Lower leg skin (tissue), 4 donors: Measurements from ENCODE around the gene PRR13. TPM values are rescaled to one million over a fixed set of nuclear protein-coding genes. Genes with fewer than 3 reads are reported as not detected.

ENCODE experiments used
- DNase-seq, 2 donors: peaks; one replicate each; pipeline ENCODE4 v3.0.0-alpha.2; 2019; ENCODE audit warnings: low spot score in 2 of 2
- H3K4me3 ChIP-seq: fragments of 200-600 bp; sonication (generic); 2 replicates; pipeline ENCODE4 v1.5.1; 2017; ENCODE audit warnings: mild to moderate bottlenecking, low read depth; ENCODE audit not compliant: poor library complexity, severe bottlenecking
- POLR2A ChIP-seq, 2 donors: fragments of 450-650 bp; IDR thresholded peaks; one replicate each; pipeline ENCODE4 v1.6.1; 2016 to 2017; ENCODE audit warnings: antibody characterized with exemption in 2 of 2, mild to moderate bottlenecking in 1 of 2, moderate library complexity in 1 of 2
- WGBS, 2 donors: methylation state at CpG; one replicate each; pipeline ENCODE4 v1.1.5; 2018; 5-methylcytosine and 5-hydroxymethylcytosine counted together
- intact Hi-C: fragments of 100-400 bp; cut with DNase I; formaldehyde crosslinking; loops from one replicate; pipeline ENCODE4 v1.15.0; 2023; ENCODE audit warnings: low total_unique reads
- total RNA-seq, 4 donors: library from RNA; depleted of rRNA; stranded (reverse); fragments of >200 nt; gene quantifications; one replicate each; pipeline ENCODE4 v1.1.0, GENCODE V29; 2016
- TF ChIP-seq, protein P1 (sequence below), 3 donors: fragments of 450-650 bp; IDR thresholded peaks; one replicate each; pipeline ENCODE4 v1.5.1; 2016; ENCODE audit warnings: antibody characterized with exemption in 3 of 3, mild to moderate bottlenecking in 3 of 3, moderate library complexity in 2 of 3

Gene PRR13
- total RNA-seq, 4 donors from 2014 or later = 33.2 to 62.6 (median 49.9) TPM

DNA sequence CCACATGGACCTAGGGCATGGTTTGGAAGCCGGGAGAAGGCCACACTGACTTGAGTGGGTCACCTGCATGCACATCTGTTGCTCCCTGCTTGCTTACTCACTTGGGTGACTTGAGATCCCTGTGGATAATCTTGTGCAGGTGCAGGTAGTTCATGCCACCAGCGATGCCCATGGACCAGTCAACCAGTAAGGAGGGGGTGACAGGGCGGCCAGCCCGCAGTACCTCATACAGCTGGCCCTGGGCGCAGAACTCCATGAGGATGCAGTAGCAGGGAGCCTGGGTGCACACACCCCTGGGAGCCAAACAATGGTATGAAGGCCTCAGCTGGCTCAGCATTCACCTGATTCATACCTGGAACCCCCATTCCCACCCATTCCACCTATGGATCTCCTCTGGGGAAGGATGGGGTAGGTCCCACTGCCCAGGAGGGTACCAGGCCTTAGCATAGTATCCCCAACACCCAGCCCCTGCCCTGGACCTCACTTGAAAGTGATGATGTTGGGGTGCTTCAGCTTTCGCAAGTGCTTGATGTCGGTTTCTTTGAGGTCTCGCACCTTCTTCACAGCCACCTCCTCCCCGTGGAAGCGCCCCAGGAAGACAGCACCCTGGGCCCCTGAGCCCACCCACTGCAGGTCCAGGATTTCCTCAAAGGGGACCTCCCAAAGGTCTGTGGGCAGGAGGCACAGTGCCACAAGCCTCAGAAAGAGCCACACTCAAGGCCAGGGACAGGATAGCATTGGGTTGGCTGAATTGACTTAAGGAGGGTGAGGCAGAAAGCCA is 44.6 kb downstream of the PRR13 start:
- 93 to 95% methylated on average over 10 of the region's 10 CpGs for WGBS, 2 donors
- intact Hi-C loops = no loop called here

DNA sequence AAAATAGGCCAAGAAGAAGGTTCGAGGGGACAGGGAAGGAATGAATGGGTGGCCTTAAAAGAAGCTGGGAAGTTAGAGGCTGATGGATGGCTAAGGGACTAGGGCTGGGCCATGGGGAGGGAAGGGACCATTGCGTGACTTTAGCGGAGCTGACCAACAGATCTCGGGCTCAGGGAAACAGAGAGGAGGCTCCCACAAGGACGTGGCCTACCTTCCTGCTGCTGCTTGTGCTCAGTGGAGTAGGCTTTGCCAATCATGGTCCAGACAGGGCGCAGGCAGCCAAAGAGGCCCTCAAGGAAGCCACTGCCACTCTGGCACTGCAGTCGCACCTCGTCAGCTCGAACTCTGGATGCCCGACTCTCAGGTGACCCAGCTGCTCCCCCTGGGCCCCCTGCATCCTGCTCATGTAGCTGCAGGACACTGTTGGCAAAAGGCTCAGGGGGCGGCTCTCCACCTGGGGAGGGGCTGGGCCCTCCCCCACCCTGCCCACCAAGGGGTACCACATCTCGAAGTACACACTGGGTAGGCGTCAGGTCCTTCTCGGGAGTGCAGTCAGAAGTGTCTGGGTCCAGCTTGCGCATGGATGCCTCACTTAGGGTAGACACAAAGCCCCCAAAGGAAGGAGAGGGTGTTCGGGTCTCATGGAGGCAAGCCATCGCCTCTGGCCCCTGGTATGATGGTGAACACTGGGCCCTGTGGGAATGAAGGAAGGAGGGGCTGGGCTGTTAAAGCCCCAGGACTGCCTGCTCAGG is 45.4 kb downstream of the PRR13 start:
- WGBS, 2 donors = 79 to 82% methylated on average over 11 to 17 of the region's 17 CpGs
- intact Hi-C loops = no loop called here
- H3K4me3 ChIP-seq = no peak overlapping the region
- peak in 1 of 2 donors; percentile 75 for DNase-seq
- TF ChIP-seq, protein P1, sequence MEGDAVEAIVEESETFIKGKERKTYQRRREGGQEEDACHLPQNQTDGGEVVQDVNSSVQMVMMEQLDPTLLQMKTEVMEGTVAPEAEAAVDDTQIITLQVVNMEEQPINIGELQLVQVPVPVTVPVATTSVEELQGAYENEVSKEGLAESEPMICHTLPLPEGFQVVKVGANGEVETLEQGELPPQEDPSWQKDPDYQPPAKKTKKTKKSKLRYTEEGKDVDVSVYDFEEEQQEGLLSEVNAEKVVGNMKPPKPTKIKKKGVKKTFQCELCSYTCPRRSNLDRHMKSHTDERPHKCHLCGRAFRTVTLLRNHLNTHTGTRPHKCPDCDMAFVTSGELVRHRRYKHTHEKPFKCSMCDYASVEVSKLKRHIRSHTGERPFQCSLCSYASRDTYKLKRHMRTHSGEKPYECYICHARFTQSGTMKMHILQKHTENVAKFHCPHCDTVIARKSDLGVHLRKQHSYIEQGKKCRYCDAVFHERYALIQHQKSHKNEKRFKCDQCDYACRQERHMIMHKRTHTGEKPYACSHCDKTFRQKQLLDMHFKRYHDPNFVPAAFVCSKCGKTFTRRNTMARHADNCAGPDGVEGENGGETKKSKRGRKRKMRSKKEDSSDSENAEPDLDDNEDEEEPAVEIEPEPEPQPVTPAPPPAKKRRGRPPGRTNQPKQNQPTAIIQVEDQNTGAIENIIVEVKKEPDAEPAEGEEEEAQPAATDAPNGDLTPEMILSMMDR (IDR thresholded peaks at IDR 0.05) = no peak
- no peak for TF ChIP-seq POLR2A (IDR thresholded peaks at IDR 0.05)

More for the DNA sequence above, 44.6 kb downstream of the PRR13 start:
- DNase-seq = peak in 1 of 2 donors; percentile 81
- no peak overlapping the region for H3K4me3 ChIP-seq
- no peak for TF ChIP-seq POLR2A (IDR thresholded peaks at IDR 0.05)
- TF ChIP-seq, protein P1 (IDR thresholded peaks at IDR 0.05) = no peak

DNA sequence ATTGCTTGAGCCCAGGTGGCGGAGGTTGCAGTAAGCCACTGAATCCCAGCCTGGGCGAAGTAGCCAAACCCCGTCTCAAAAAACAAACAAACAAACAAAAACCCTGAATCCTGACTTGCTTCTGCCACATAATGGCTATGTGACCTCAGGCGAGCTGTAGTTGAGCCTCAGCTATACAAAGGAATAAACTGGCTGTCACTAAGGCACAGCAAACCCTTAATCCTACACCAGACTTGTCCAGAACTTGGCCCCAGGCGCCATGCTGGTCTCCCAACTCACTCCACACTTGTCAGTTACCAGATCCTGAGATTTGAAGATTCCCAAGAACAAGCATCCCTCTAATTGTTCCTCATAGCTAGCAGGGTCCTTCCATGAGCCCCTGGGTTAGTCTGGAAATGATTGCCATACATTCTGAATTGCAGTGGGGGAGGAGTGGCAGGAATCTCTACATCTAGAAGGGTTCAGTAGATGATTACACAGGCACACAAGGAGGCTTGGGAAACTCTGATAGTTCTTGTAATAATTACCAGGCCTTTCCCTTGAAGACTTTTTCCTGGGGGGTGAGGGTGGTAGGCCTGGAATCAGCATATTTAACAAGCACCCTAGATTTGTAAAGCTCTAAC is 47.8 kb downstream of the PRR13 start:
- intact Hi-C loops = no loop called here
- TF ChIP-seq POLR2A (IDR thresholded peaks at IDR 0.05) = no peak
- TF ChIP-seq, protein P1 (IDR thresholded peaks at IDR 0.05) = no peak
- H3K4me3 ChIP-seq = no peak overlapping the region
- peak in 1 of 2 donors; percentile 12 for DNase-seq
- 90 to 93% methylated on average over 5 of the region's 5 CpGs for WGBS, 2 donors

DNA sequence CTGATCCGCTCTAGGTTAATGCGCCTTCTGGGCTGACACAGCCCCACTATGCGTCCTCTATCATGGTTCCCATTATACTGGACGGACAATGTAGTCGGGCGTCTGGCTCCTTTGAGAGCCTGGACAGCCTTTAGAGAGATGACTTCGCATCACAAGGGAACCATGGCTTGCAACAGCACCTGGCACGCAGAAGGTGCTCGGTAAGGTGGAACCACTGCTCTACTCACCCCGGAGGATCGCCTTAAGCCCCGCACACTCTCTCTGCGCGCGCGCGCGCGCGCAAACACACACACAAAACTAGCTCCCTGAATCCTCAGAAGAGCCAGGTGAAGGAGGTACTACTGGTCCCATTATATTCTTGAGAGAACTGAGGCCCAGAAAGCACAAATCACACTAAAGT is 50.7 kb downstream of the PRR13 start:
- 55 to 62% methylated on average over 20 of the region's 20 CpGs for WGBS, 2 donors
- intact Hi-C loops = no loop called here
- TF ChIP-seq, protein P1 (IDR thresholded peaks at IDR 0.05) = no peak
- no peak for TF ChIP-seq POLR2A (IDR thresholded peaks at IDR 0.05)
- H3K4me3 ChIP-seq = no peak overlapping the region
- DNase-seq = peak in 1 of 2 donors; percentile 82

DNA sequence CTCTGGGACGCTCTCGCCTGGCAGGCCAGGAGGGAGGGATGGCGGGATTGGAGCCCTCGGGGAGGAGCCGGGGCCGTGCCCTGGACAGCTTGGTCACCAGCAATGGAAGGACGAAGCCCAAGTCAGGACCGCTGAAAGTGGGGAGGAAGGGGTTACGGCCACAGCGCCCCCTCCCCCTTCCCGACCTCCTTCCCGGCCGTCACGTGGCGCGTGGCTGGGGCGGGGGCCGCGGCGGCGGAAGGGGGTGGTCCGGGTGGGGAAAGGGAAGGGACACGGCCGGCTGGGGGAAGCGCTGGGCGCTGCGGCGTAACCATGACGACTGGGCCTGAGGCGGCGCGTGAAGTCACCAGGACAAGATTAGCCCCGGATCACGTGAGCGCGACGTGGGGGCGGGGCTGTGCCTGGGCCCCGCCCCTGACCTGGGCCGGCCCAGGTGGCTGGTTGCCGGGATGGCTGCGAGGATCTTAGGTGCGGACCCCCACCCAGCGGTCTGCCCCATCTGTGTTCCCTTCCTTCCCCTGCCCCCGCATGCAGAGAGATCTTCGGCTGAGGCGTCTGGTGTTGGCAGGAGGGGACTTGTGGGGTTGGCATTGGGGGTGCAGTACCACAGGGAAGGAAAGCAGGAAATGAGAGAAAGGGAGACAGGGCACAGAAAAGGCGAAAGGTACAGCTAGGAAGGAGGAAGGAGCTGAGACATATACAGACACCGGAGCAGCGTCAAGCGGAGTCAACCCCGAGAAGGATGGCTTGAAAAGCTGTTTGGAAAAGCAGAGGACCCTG is 51.5 kb downstream of the PRR13 start:
- intact Hi-C loops = no loop called here
- peak; percentile 93 to 99 for DNase-seq
- 2% methylated on average over 22 to 37 of the region's 52 CpGs for WGBS, 2 donors
- TF ChIP-seq POLR2A (IDR thresholded peaks at IDR 0.05) = no peak
- TF ChIP-seq, protein P1 (IDR thresholded peaks at IDR 0.05) = no peak
- peak overlapping the region; percentile 38 for H3K4me3 ChIP-seq
